PFSK-1 (cell line): ENCODE measurements around the gene IQGAP2.

ENCODE experiments used
- FOXP2 ChIP-seq: optimal IDR thresholded peaks from 2 replicates; pipeline ENCODE3; 2011; ENCODE audit warnings: borderline replicate concordance, control low read depth, inconsistent platforms; ENCODE audit not compliant: insufficient read depth; ENCODE audit errors: extremely low read length, extremely low read depth
- POLR2AphosphoS5 ChIP-seq: IDR thresholded peaks from 2 replicates; pipeline ENCODE4 v1.6.1; 2012; ENCODE audit warnings: low read depth, mild to moderate bottlenecking, control low read depth, low read length, moderate library complexity
- SIN3A ChIP-seq: IDR thresholded peaks from 2 replicates; pipeline ENCODE4 v1.6.1; 2012; ENCODE audit warnings: mild to moderate bottlenecking, low read length, moderate library complexity, borderline replicate concordance; ENCODE audit not compliant: insufficient read depth
- TAF1 ChIP-seq: IDR thresholded peaks from 2 replicates; pipeline ENCODE4 v1.6.1; 2012; ENCODE audit warnings: low read length, control low read depth, borderline replicate concordance; ENCODE audit not compliant: insufficient read depth
- TF ChIP-seq, protein P1 (sequence below), 2 experiments: IDR thresholded peaks; 2 replicates each; pipeline versions ENCODE4 v1.6.1 to v1.8.0; 2011 to 2012; ENCODE audit warnings: low read depth in 2 of 2, low read length in 2 of 2, control low read depth in 1 of 2, inconsistent platforms in 1 of 2, mild to moderate bottlenecking in 1 of 2, moderate library complexity in 1 of 2; ENCODE audit not compliant: insufficient read depth in 1 of 2

IQGAP2 gene

DNA sequence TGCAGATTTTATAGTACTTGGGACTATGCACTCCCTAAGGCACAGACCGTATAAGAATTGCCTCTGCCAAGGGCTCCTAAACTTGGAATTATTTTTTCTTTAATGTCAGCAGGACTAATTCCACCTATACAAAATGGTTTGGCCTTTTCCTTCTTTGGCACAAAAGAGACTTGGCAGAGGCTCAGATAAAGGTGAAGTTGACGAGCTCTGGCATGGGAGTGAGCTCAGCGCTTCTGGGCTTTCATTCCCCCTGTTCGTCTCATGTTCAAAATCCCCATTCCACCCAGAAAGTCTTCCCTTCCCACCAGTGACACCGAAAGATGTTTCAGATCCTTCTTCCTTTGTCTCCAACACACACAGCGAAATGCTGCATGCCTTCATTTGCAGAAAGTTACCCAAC lies 158.9 kb downstream of the IQGAP2 start:
- TF ChIP-seq POLR2AphosphoS5: no peak
- TF ChIP-seq TAF1: no peak

DNA sequence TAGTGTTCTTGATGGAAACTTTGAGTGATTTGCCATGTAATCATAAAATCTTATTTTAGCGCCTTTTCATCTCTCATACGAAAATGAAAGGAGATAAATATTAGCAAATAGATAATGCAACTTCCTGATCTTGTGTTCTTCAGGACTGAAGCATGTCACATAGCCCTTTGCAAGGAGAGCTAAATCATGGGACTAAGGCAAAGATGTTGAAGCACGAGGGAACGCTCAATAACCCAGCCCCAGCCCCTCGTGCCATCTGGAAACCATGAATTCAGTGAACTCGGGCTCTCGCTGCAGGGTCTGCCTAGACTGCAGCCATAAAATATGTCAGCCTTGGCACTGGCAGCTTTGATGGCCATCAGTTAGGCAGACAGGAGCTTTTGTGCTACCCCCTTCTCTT lies 161.9 kb downstream of the IQGAP2 start:
- TF ChIP-seq POLR2AphosphoS5 (no peak), FOXP2 (no peak), SIN3A (no peak), TAF1 (no peak)
- TF ChIP-seq, protein P1, sequence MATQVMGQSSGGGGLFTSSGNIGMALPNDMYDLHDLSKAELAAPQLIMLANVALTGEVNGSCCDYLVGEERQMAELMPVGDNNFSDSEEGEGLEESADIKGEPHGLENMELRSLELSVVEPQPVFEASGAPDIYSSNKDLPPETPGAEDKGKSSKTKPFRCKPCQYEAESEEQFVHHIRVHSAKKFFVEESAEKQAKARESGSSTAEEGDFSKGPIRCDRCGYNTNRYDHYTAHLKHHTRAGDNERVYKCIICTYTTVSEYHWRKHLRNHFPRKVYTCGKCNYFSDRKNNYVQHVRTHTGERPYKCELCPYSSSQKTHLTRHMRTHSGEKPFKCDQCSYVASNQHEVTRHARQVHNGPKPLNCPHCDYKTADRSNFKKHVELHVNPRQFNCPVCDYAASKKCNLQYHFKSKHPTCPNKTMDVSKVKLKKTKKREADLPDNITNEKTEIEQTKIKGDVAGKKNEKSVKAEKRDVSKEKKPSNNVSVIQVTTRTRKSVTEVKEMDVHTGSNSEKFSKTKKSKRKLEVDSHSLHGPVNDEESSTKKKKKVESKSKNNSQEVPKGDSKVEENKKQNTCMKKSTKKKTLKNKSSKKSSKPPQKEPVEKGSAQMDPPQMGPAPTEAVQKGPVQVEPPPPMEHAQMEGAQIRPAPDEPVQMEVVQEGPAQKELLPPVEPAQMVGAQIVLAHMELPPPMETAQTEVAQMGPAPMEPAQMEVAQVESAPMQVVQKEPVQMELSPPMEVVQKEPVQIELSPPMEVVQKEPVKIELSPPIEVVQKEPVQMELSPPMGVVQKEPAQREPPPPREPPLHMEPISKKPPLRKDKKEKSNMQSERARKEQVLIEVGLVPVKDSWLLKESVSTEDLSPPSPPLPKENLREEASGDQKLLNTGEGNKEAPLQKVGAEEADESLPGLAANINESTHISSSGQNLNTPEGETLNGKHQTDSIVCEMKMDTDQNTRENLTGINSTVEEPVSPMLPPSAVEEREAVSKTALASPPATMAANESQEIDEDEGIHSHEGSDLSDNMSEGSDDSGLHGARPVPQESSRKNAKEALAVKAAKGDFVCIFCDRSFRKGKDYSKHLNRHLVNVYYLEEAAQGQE (IDR thresholded peaks at IDR 0.05; ENCODE audit: insufficient read depth in 1 of 2, low read depth in 2 of 2, low read length in 2 of 2): no peak

DNA sequence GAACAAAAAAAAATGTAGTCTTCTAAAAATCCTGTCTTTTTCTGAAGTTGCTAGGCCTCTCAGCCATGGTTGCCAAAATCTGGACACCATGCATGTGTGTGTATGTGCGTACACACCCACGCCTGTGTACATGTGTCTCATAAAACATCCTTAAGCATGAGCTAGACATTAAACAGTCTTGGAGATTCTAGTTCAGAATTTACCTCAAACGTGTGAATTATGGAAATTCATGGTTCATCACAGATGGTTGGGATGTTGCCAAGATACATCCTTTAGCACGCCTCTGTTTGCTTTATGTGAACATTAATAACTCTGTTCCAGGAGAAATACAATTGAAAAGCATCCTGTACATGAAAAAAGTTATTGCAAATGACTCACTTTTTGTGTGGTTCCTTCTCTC lies 167.1 kb downstream of the IQGAP2 start:
- TF ChIP-seq SIN3A: no peak
- TF ChIP-seq TAF1: no peak
- TF ChIP-seq FOXP2: no peak
- TF ChIP-seq, protein P1 (IDR thresholded peaks at IDR 0.05; ENCODE audit: insufficient read depth in 1 of 2, low read depth in 2 of 2, low read length in 2 of 2): no peak
- TF ChIP-seq POLR2AphosphoS5: no peak

DNA sequence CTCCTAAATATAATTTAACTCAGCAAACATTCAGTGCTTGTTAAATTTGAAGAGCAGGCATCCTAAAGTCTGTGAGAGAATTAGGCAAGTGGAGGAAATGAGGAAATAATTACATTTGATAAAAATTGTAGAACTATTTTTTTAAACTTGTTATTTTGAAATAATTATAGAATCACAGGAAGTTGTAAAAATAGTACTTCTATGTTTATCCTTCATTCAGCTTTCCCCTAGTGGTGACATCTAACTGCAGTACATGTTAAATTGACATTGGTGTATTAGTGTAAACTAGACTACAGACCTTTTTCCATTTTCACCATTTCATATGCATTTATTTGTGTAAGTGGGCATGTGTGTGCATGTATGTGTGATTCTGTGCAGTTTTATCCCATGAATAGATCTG lies 168.5 kb downstream of the IQGAP2 start:
- TF ChIP-seq TAF1 (no peak), FOXP2 (no peak), SIN3A (no peak), POLR2AphosphoS5 (no peak)
- TF ChIP-seq, protein P1 (IDR thresholded peaks at IDR 0.05; ENCODE audit: insufficient read depth in 1 of 2, low read depth in 2 of 2, low read length in 2 of 2): no peak

DNA sequence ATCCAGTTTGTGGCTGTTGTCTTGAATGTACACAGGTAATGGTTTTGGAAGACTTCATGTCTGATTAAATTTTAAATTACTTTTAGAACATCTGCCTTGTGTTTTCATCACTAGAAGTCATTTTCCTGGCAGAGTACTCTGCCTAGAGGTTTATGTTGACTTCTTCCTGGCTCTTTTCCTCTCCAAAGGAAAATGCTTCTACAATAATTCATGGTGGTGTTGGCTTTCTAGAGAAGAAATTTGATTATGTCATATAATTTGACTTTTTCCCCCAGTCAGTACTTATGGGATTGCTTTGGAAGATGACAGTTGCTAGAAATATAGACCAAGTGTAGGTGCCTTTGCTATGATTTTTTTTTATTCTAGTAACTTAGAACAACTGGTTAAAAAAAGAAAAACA lies 173.4 kb downstream of the IQGAP2 start:
- TF ChIP-seq FOXP2 (no peak), SIN3A (no peak), POLR2AphosphoS5 (no peak), TAF1 (no peak)
- TF ChIP-seq, protein P1 (IDR thresholded peaks at IDR 0.05; ENCODE audit: insufficient read depth in 1 of 2, low read depth in 2 of 2, low read length in 2 of 2): no peak
